Cardiac fibroblast (primary cell): Measurements from ENCODE around the gene ALK.
A peak's percentile ranks its signal among the peaks of the same experiment; 100 is the strongest.
"Not testable (repeated sequence)": the region's sequence is repeated elsewhere in the genome, so short reads cannot be mapped to it uniquely, and the experiment has no call there.

Source experiments
- DNase-seq, 2 donors: peaks; one replicate each; pipeline versions ENCODE4 v3.0.0 to v3.0.0-alpha.2; 2010; ENCODE audit warnings: low read depth in 2 of 2
- H3K4me3 ChIP-seq, 2 donors: replicated peaks in 1 of 2; 1 replicate in 1 of 2; 2 replicates in 1 of 2; pipeline ENCODE4 v1.5.1; 2011; ENCODE audit warnings: low read depth in 2 of 2, low read length in 2 of 2, mild to moderate bottlenecking in 2 of 2, moderate library complexity in 1 of 2
- CTCF ChIP-seq: IDR thresholded peaks from one replicate; pipeline ENCODE4 v1.5.1; 2011; ENCODE audit warnings: low read depth, mild to moderate bottlenecking, low read length, inconsistent platforms

ALK gene

GRCh38 chr2:29837925-29838324, 83.5 kb downstream of the ALK start:
- no peak for DNase-seq
- TF ChIP-seq CTCF = no peak
- no peak overlapping the region for H3K4me3 ChIP-seq

GRCh38 chr2:29834624-29835023, 86.8 kb downstream of the ALK start:
- peak in 1 of 2 donors; percentile 6 for DNase-seq
- no peak overlapping the region for H3K4me3 ChIP-seq
- no peak for TF ChIP-seq CTCF

GRCh38 chr2:29834036-29834540, 87.3 kb downstream of the ALK start:
- no peak for TF ChIP-seq CTCF
- no peak overlapping the region for H3K4me3 ChIP-seq
- DNase-seq = no peak

- no peak overlapping the region for H3K4me3 ChIP-seq
- no peak for TF ChIP-seq CTCF
- no peak for DNase-seq
These were observed 89.8 kb downstream of the ALK start for GRCh38 chr2:29831560-29831959.

GRCh38 chr2:29829841-29830240, 91.5 kb downstream of the ALK start:
- no peak for DNase-seq
- H3K4me3 ChIP-seq = no peak overlapping the region
- TF ChIP-seq CTCF = no peak

GRCh38 chr2:29824145-29824544, 97.2 kb downstream of the ALK start:
- not testable (repeated sequence) for H3K4me3 ChIP-seq
- TF ChIP-seq CTCF = peak; percentile 12
- DNase-seq = peak in 1 of 2 donors; percentile 2

GRCh38 chr2:29821591-29821990, 99.8 kb downstream of the ALK start:
- H3K4me3 ChIP-seq = no peak overlapping the region
- no peak for TF ChIP-seq CTCF
- no peak for DNase-seq
